Measurements from ENCODE around the gene C16orf54. TPM values are rescaled to one million over a fixed set of nuclear protein-coding genes. Genes with fewer than 3 reads are reported as not detected.
"Not testable (repeated sequence)": the region's sequence is repeated elsewhere in the genome, so short reads cannot be mapped to it uniquely, and the experiment has no call there.

Gene C16orf54
- total RNA-seq, 1 donor from 2014 or later = 0.17 TPM

DNA sequence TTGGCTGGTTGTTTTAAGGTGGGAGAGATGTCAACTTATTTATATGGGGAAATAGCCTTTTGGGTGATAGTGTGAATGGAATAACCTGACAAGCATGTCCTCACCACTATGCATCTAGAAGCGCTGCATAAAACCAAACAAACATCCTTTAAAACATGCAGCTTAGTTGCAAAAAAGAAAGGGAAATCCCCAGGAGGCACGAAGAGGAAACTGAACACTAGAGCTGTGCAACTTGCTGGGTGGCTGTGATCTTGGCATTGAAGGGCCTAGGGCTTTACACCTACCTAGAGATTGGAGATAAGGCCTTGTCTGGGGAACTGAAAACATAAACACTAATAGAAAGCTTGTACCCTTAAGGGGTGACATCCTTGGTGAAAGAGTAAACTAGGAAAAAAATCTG, 7.3 kb downstream of the C16orf54 start:
- no peak for DNase-seq (ENCODE audit: low spot score, unreplicated experiment)
- no peak overlapping the region for H3K27ac Mint-ChIP-seq
- H3K27me3 Mint-ChIP-seq = no peaks in the 10 kb centered on the region
- peaks cover 22% of the 10 kb centered on the region for H3K4me1 Mint-ChIP-seq (ENCODE audit: low read depth)
- TF ChIP-seq, protein P1, sequence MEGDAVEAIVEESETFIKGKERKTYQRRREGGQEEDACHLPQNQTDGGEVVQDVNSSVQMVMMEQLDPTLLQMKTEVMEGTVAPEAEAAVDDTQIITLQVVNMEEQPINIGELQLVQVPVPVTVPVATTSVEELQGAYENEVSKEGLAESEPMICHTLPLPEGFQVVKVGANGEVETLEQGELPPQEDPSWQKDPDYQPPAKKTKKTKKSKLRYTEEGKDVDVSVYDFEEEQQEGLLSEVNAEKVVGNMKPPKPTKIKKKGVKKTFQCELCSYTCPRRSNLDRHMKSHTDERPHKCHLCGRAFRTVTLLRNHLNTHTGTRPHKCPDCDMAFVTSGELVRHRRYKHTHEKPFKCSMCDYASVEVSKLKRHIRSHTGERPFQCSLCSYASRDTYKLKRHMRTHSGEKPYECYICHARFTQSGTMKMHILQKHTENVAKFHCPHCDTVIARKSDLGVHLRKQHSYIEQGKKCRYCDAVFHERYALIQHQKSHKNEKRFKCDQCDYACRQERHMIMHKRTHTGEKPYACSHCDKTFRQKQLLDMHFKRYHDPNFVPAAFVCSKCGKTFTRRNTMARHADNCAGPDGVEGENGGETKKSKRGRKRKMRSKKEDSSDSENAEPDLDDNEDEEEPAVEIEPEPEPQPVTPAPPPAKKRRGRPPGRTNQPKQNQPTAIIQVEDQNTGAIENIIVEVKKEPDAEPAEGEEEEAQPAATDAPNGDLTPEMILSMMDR (IDR thresholded peaks at IDR 0.05; ENCODE audit: unreplicated experiment) = no peak
- H3K4me3 Mint-ChIP-seq (ENCODE audit: low read depth) = no peak overlapping the region
- no peaks in the 10 kb centered on the region for H3K9me3 Mint-ChIP-seq (ENCODE audit: low read depth)
- H3K36me3 Mint-ChIP-seq (ENCODE audit: insufficient read depth) = peaks cover 3% of the 10 kb centered on the region

DNA sequence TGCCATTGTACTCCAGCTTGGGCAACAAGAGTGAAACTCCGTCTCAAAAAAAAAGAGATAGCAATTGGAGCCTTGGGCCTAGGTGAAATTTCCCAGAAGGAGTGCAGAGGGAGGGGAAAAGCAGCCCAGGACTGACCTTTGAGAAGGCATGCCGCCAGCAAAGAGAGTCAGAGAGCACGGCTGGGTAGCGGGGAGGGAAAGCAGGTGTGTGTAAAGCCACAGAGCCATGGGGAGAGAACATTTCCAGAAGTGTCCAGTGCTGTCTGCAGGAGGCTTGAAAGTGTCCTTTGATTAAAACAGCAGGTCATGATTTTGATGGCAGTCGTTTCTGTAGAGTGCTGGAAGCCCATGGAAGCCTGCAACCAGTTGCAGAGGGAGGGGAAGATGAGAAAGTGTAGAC, 8.1 kb downstream of the C16orf54 start:
- Mint-ChIP-seq H3K27me3 (no peaks in the 10 kb centered on the region), H3K4me3 (ENCODE audit: low read depth) (no peak overlapping the region), H3K27ac (no peak overlapping the region), H3K36me3 (ENCODE audit: insufficient read depth) (peaks cover 3% of the 10 kb centered on the region), H3K4me1 (ENCODE audit: low read depth) (peaks cover 22% of the 10 kb centered on the region), H3K9me3 (ENCODE audit: low read depth) (no peaks in the 10 kb centered on the region)
- DNase-seq (ENCODE audit: low spot score, unreplicated experiment) = no peak
- TF ChIP-seq, protein P1 (IDR thresholded peaks at IDR 0.05; ENCODE audit: unreplicated experiment) = no peak

DNA sequence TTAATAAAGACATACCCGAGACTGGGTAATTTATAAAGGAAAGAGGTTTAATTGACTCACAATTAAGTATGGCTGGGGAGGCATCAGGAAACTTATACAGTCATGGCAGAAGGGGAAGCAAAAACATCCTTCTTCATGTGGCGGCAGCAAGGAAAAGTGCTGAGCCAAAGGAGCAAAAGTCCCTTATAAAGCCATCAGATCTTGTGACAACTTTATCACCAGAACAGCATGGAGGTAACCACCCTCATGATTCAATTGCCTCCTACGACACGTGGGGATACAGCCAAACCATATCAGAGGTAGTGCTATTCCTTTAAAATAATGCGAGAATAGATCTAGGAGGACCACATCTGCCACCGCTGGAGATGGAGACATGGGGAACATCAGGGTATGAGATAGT, 9.0 kb downstream of the C16orf54 start:
- Mint-ChIP-seq H3K4me3 (ENCODE audit: low read depth) (no peak overlapping the region), H3K27me3 (no peaks in the 10 kb centered on the region), H3K4me1 (ENCODE audit: low read depth) (peaks cover 22% of the 10 kb centered on the region), H3K9me3 (ENCODE audit: low read depth) (no peaks in the 10 kb centered on the region), H3K36me3 (ENCODE audit: insufficient read depth) (peaks cover 4% of the 10 kb centered on the region), H3K27ac (no peak overlapping the region)
- TF ChIP-seq, protein P1 (IDR thresholded peaks at IDR 0.05; ENCODE audit: unreplicated experiment) = no peak
- DNase-seq (ENCODE audit: low spot score, unreplicated experiment) = no peak

DNA sequence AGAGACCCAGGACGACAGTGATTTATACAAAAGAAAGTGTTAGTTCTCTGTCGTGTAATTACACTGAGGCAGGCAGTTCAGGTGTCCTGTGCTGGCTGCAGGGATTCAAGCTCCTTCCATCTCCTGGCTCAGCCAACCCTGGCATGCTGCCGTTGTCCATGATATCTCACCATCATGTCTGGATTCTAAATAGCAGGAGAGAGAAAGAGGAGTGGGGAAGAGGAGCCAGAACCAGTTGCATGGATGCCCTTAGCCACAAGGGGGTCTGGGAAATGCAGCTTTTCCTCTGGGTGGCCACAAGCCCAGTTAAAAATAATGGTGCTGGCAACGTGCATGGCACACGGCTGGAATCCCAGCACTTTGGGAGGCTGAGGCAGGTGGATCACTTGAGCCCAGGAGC, 9.7 kb downstream of the C16orf54 start:
- DNase-seq (ENCODE audit: low spot score, unreplicated experiment) = no peak
- Mint-ChIP-seq H3K36me3 (ENCODE audit: insufficient read depth) (peaks cover 4% of the 10 kb centered on the region), H3K4me3 (ENCODE audit: low read depth) (no peak overlapping the region), H3K9me3 (ENCODE audit: low read depth) (no peaks in the 10 kb centered on the region), H3K27me3 (no peaks in the 10 kb centered on the region), H3K4me1 (ENCODE audit: low read depth) (peaks cover 19% of the 10 kb centered on the region), H3K27ac (no peak overlapping the region)
- TF ChIP-seq, protein P1 (IDR thresholded peaks at IDR 0.05; ENCODE audit: unreplicated experiment) = peak; percentile 29

DNA sequence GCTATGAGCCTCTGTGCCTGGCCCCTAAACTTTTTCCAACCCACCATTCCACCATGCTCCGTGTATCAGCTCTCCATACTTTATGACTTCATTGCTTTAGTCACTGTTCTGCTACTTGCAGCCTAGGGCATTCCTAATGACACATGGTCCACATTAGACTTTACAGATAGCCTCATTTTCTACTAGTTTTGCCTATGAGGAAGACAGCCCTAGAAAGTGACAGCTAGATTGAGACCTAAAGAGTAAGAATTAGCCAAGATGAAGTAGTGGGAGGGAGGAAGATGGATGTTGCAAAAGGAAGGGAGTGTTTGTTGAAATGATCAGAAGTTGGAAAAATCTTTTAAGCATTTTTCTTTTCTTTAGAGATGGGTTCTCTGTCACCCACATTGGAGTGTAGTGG, 11.0 kb downstream of the C16orf54 start:
- TF ChIP-seq, protein P1 (IDR thresholded peaks at IDR 0.05; ENCODE audit: unreplicated experiment) = no peak
- H3K27me3 Mint-ChIP-seq = no peaks in the 10 kb centered on the region
- no peak overlapping the region for H3K4me3 Mint-ChIP-seq (ENCODE audit: low read depth)
- peaks cover 4% of the 10 kb centered on the region for H3K36me3 Mint-ChIP-seq (ENCODE audit: insufficient read depth)
- no peak for DNase-seq (ENCODE audit: low spot score, unreplicated experiment)
- no peak overlapping the region for H3K27ac Mint-ChIP-seq
- peaks cover 6% of the 10 kb centered on the region for H3K4me1 Mint-ChIP-seq (ENCODE audit: low read depth)
- H3K9me3 Mint-ChIP-seq (ENCODE audit: low read depth) = no peaks in the 10 kb centered on the region

DNA sequence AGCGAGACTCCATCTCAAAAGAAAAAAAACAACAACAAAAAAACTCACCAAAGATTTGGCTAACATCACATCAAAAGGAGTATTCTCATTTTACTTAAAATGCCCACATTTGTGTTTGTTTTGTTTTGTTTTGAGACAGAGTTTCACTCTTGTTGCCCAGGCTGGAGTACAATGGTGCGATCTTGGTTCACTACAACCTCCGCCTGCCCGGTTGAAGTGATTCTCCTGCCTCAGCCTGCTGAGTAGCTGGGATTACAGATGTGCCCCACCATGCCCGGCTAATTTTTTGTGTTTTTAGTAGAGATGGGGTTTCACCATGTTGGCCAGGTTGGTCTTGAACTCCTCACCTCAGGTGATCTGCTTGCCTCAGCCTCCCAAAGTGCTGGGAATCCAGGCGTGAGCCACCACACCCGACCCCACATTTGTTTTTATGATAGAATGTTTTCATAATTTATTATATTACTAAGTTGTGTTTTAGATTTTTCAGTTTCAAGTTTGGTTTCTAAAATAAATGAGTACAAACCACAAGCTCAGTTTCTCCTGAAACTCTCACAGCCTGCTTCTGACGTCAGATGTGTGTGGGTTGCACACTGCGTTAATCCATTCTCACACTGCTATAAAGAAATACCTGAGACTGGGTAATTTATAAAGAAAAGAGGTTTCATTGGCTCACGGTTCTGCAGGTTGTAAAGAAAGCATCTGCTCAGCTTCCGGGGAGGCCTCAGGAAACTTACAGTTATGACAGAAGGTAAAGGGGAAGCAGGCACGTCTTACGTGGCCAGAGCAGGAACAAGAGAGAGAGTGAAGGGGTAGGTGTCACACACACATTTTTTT, 13.8 kb downstream of the C16orf54 start:
- not testable (repeated sequence) for H3K9me3 Mint-ChIP-seq (ENCODE audit: low read depth); H3K27me3 Mint-ChIP-seq; H3K4me1 Mint-ChIP-seq (ENCODE audit: low read depth); H3K36me3 Mint-ChIP-seq (ENCODE audit: insufficient read depth); H3K4me3 Mint-ChIP-seq (ENCODE audit: low read depth); DNase-seq (ENCODE audit: low spot score, unreplicated experiment); H3K27ac Mint-ChIP-seq
